Activated T-cell treated with anti-CD3 and anti-CD28 coated beads for 48 hours (primary cell): ENCODE measurements around the gene UTP3.
"Not testable (repeated sequence)": the region's sequence is repeated elsewhere in the genome, so short reads cannot be mapped to it uniquely, and the experiment has no call there.

Source experiments
- DNase-seq: peaks from one replicate; pipeline ENCODE4 v3.0.0-alpha.2; 2020; ENCODE audit warnings: low read depth

Gene UTP3, protein sequence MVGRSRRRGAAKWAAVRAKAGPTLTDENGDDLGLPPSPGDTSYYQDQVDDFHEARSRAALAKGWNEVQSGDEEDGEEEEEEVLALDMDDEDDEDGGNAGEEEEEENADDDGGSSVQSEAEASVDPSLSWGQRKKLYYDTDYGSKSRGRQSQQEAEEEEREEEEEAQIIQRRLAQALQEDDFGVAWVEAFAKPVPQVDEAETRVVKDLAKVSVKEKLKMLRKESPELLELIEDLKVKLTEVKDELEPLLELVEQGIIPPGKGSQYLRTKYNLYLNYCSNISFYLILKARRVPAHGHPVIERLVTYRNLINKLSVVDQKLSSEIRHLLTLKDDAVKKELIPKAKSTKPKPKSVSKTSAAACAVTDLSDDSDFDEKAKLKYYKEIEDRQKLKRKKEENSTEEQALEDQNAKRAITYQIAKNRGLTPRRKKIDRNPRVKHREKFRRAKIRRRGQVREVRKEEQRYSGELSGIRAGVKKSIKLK

GRCh38 chr4:70687821-70688794, at the start of gene UTP3:
UTP3 (plus strand) TSS chr4:70688532; CDS start chr4:70688678, 146 bp downstream.
- peak; percentile 90 for DNase-seq

DNA sequence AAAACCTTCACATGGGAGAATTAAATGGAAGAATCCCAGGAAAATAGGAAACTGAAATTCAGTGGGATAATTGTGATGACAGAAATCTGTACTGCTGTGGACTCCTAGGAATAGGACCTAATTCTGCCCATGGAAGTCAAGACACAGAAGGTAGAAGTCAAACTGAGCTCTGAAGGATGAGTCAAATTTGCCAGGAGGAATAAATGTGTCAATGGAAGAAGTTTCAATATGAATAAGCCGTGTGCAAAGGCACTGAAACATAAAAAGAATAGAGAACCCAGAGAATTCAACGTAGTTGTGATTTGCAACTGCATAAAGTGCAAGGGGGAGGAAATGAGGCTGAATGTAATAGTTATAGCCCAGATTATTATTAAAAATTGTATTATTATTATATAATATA, 48.1 kb upstream of the UTP3 start:
- DNase-seq, result no peak

DNA sequence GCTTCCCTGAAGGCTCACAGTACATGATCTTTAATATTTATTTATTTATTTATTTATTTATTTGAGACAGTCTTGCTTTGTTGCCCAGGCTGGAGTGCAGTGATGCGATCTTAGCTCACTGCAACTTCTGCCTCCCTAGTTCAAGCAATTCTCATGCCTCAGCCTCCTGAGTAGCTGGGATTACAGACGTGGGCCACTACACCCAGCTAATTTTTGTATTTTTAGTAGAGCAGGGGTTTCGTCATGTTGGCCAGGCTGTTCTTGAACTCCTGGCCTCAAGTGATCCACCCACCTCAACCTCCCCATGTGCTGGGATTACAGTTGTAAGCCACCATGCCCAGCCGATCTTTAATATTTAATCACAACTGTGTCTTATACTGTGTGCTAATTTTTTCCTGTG, 37.6 kb upstream of the UTP3 start:
- DNase-seq, result not testable (repeated sequence)

DNA sequence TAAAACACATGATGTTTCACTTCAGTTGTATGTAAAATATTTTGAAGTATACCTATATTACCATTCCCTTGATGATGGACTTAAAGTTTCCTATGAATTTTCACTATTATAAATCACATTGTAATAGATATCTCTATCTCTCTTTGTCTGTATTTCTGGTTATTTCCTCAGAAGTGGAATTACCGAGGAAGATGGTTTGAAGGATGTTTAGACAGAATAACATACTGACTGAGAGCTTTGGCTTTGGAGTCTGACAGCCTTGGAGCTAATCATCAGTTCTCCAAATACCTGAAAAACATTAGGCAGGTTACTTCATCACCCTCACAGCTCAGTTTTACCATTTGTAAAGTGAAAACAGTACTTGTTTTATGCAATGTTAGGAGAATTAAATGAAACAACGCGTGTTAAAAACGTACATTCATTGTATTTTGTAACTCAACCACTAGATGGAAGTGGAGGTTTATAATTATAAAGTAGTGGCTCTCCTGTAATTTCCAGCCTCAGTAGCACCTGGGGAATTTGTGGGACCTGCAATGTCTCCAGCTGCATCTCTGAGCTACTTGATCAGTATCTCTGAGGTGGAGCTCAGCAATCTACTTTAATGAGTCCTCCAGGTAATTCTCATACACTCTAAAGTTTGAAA, 36.3 kb upstream of the UTP3 start:
- DNase-seq, result no peak

DNA sequence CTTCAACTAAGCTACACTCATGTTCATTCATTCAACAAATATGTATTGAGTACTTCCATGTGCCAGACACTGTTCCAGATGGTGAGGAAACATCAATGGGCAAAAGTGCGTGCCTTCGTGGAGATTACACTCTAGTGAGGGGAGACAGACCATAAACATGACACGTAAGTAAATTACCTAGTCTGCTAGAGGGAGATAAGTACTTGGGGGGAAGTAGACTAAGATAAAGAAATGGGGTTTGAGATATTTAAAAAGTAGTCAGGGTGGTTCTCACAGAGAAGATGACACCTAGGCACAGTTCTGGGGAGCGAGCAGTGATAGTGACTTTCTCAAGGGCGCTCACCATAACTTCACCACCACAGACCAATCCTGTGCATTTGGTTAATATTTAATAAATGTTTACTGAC, 33.7 kb upstream of the UTP3 start:
- no peak for DNase-seq

DNA sequence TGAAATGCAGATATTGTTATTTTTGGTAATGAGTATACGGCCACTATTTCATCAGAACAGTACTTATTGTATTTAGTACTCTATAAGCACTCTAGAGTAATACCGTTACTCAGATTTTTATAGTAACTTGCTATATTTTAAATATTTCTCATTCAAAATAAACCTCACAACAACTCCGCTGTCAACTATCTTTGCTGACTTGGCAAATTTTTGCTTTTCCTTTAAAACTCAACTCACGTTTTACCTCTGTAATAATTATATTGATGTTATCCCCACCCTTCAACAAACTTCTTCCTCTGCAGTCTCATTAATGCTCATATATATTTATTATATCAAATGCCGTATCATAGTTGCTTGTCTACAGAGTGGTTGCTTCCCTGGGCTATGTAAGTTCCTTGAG, 31.0 kb upstream of the UTP3 start:
- DNase-seq, result no peak

DNA sequence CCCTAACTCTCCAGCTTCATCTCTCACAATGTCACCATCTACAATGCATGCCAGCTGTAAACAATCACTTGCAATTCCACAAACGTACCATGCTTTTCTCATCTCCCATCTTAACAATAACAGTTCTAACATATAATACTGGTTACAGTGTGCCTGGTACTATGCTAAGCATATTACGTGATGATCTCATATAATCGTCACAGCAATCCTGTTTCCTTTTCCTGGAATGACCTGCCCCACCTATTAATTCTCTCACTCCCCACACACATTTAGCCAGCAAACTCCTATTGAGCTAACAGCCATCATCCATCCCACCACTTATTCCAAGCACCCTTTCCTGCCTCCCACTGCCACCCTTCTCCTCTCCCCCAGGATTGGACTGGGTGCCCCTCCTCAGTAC, 29.9 kb upstream of the UTP3 start:
- DNase-seq, result no peak

DNA sequence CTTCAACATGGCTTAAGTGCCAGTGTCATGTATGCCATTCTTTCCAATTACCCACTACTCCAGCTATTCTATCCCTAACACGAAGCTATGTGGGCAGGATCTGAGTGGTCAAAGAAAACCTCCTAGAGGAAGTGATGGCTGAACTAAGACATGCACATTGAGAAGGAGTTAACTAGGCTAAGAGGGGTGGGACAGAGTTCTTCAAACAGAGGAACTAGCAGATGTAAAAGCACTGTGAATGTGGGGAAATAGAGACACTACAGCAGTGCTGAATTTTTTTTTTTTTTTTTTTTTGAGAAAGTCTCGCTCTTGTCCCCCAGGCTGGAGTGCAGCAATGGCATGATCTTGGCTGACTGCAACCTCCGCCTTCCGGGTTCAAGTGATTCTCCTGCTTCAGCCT, 28.2 kb upstream of the UTP3 start:
- DNase-seq, result no peak

DNA sequence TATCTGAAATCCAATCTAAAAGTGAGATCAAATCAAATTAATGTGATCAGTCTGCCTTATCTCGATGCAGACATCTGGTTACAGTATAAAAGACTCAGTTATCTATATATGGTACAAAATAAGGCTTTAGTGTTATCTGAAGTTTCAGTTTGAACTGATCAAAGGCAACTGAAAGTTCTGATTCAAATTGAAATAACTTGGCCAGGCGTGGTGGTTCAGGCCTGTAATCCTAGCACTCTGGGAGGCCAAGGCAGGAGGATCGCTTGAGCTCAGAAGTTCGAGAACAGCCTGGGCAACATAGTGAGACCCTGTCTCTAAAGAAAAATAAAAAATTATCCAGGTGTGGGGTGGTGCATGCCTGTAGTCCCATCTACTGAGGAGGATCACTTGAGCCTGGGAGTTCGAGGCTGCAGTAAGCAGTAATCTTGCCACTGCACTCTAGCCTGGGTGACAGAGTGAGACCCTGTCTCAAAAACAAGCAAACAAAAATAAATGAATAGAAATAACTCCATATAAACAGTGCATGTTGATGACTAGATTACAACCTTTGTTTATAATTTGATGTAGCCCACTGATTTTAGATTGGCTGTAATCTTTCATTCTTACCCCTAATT, 26.9 kb upstream of the UTP3 start:
- DNase-seq, result peak; percentile 12

DNA sequence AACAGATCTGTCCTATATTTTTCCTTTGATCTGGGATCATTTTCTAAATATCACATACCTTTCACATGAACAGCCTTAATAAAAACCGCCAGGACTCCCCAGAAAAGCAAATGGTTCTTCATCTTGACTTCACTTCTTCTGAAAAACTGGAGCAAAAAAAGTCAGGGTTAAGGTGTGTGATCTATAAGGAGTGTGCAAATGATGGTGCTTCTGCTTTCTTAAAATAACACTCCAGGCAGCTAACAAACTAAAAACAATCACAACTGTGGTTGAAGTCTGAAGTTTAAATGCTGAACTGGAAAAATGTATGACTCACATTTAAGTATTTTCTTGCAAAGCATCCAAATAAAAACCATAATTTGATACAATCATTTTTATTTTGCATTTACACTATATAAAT, 22.0 kb upstream of the UTP3 start, which contains the start of gene JCHAIN:
TSS of gene JCHAIN (minus strand) at position 140 of the 400 bp plus-strand sequence. CDS start at position 122, 18 bp downstream.
- no peak for DNase-seq

- DNase-seq, result no peak
Observed at GRCh38 chr4:70667740-70668535, 20.4 kb upstream of the UTP3 start.

- DNase-seq, result no peak
Observed at GRCh38 chr4:70670332-70671014, 17.9 kb upstream of the UTP3 start.

GRCh38 chr4:70671091-70671490, 17.2 kb upstream of the UTP3 start:
- no peak for DNase-seq

DNA sequence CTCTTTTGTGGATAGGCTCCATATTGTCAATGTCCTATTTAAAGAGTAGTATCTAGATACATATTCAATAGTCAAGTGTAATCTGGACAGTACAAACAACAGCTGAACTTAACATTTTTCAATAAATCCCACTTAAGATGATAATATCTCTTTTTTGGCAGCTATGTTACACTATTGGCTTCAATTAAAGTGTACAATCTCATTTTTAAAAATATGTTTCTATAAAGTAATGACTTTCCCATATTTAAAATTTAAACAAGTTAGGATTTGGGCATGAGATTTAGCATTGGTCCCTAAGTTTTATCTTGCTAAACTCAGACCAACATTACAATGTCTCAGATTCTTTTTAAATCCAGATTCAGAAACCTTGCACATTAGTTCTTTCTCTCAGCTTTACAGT, 14.1 kb upstream of the UTP3 start:
- no peak for DNase-seq

DNA sequence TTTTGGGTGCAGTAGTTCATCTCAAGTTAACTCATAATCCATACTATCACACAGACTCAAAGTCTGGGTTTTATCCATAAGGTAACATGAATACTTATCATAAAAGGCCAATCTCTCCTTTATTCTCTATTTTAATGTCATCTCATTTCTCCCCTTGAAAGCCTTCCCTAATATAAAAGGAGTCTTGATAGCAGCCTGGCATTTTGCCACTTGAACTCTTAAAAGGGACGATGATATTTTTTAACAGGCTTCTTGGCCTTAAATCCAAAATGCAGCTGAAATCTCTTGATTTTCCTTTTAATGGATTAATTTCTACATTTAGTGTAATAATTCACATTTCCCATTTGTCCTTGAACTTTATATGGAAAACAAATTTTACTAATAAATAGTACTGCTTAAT, 13.6 kb upstream of the UTP3 start:
- no peak for DNase-seq

DNA sequence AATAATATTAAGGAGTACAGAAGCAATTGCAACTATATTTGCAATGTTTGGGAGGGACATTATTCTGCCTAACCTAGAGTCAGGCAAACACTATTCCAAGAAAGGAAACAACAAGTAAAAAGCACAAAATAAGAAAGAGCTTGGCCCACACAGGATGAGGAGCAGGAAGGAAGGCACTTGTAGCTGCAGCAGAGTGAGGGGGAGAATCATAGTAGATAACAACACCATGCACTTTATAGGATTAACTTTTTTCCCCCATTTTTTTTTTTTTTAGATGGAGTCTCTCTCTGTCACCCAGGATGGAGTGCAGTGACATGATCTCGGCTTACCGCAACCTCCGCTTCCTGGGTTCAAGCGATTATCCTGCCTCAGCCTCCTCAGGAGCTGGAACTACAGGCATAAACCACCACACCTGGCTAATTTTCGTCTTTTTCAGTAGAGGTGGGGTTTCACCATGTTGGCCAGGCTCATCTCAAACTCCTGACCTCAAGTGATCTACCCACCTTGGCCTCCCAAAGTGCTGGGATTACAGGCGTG, 11.7 kb upstream of the UTP3 start:
- no peak for DNase-seq

DNA sequence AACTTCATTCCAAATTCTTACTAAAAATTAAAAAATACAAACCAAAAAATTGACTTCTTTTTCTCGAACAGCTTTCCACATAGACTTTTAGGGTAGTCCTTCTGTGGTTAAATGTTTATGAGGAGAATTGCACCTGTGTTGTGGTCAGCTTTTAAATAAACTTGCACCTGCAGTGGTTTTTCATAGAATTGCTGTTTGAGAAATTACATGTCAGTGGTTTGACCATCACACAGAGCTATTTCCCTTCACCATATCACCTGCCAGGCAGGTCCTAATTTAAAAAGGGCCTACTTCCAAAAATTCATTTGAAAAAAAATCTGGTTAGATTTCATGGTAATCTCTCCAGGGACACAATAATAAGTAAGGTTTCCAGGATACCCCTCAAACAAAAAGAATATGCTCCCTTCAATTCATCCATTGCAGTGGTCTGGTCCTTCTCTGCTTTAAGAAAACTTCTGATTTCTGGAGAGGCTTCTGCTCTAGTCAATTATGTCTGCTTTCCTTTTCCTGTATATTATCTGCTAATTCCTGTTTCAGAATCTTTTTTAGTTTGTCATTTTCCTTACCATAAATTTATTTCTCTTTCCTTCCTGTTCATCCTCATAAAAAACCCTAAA, 9.8 kb upstream of the UTP3 start:
- no peak for DNase-seq

- no peak for DNase-seq
Observed at GRCh38 chr4:70680934-70681333, 7.4 kb upstream of the UTP3 start.

- DNase-seq, result no peak
Observed at GRCh38 chr4:70681704-70682103, 6.6 kb upstream of the UTP3 start.

- not testable (repeated sequence) for DNase-seq
Observed at GRCh38 chr4:70682142-70682541, 6.2 kb upstream of the UTP3 start.
